Rectal smooth muscle tissue (tissue), 1 donor: ENCODE data around the gene HAGH.

Experiments
- H3K27ac ChIP-seq: one replicate; pipeline ENCODE4 v1.7.0; 2013; ENCODE audit warnings: low read depth, low read length, inconsistent platforms
- H3K27me3 ChIP-seq: one replicate; pipeline ENCODE4 v1.7.0; 2013; ENCODE audit warnings: low read length; ENCODE audit not compliant: control insufficient read depth, insufficient read depth
- H3K36me3 ChIP-seq: one replicate; pipeline ENCODE4 v1.7.0; 2013; ENCODE audit warnings: low read length; ENCODE audit not compliant: control insufficient read depth, insufficient read depth
- H3K4me1 ChIP-seq: one replicate; pipeline ENCODE4 v1.7.0; 2013; ENCODE audit warnings: low read length; ENCODE audit not compliant: control insufficient read depth, insufficient read depth
- H3K4me3 ChIP-seq: one replicate; pipeline ENCODE4 v1.7.0; 2013; ENCODE audit warnings: low read length
- H3K9ac ChIP-seq: one replicate; pipeline ENCODE4 v1.7.0; 2013; ENCODE audit warnings: low read length

HAGH gene

DNA sequence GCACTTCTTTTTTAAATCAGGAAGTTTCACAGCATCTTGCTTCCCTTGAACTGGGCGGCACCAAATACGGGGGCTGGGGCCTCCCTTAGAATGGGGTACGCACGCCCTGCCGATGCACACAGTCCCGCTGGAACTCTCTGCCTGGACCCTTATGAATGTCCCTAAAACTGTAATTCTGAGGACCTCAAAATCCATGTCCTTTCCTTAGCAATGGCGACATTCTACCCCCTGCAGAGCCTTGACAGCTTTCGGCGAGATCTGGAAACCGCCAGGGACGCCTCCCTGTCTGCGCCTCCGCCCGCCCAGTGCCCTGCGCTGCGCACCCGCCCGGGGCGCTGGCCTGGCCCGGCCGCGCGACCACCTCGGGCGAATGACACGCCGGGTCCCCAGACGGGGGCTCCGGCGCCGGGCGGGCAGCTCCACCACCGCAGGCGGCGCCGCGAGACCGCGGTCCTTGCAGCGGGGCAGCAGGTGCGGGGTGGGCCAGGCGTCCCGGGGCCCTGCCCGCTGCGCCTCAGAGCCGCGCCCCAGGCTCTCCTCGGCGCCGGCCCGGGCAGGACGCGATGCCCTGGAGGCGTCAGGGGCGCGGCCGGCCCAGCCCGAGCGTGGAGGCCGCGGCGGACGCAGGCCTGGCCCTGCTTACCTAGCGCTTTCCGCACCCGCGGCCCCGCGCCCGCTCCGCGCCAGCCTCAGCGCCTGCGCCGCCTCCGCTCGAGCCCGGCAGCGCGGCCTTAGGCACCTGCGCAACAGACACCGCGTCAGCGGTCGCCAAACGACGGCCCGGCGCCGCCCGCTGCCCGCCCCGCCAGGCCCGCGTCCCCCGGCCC is 548 bp downstream of the HAGH start:
- Histone ChIP-seq H3K9ac (peak overlapping the region; percentile 47), H3K27me3 (no peaks in the 10 kb centered on the region), H3K27ac (peak overlapping the region; percentile 74), H3K36me3 (peaks cover 6% of the 10 kb centered on the region), H3K4me1 (peaks cover 16% of the 10 kb centered on the region), H3K4me3 (peak overlapping the region; percentile 87)

DNA sequence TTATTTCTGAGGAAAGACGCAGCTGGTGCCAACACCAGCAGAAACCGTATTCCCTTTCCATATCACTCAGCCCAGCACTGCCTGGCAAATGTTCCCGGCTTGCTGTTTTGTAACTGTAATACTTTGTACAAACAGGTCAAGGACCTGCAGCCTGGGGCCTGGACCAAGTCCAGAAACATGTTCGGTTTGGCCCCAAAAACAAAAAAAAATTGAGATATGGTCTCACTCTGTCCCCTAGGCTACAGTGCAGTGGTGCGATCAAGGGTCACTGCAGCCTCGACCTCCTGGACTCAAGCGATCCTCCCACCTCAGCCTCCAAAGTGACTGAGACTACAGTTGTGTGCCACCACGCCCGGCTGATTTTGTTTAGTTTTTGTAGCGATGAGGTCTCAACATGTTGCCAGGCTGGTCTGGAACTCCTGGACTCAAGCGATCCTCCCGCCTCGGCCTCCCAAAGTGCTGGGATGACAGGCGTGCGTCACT is 1.2 kb downstream of the HAGH start:
- Histone ChIP-seq H3K27me3 (no peaks in the 10 kb centered on the region), H3K4me3 (peak overlapping the region; percentile 87), H3K27ac (peak overlapping the region; percentile 74), H3K4me1 (peaks cover 16% of the 10 kb centered on the region), H3K36me3 (peaks cover 6% of the 10 kb centered on the region), H3K9ac (no peak overlapping the region)

DNA sequence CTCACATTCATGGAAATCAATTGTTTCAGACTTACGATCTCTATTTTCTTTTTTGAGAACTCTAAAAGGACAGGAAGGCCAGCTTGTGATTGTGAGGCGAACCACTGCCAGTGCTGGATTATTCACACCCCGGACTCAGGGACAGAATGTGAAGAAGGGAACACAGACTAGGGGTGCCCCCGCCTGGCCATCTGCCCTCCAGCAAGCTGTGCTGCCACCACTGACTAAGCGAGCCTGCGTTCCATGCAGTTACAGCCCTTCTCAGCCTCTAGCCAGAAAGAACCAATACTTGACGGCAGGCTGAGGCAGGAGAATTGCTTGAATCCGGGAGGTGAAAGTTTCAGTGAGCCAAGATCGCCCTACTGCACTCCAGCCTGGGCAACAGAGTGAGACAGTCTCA is 2.8 kb downstream of the HAGH start:
- H3K4me1 ChIP-seq = peaks cover 11% of the 10 kb centered on the region
- H3K27ac ChIP-seq = no peak overlapping the region
- peaks cover 7% of the 10 kb centered on the region for H3K36me3 ChIP-seq
- no peak overlapping the region for H3K4me3 ChIP-seq
- no peak overlapping the region for H3K9ac ChIP-seq
- H3K27me3 ChIP-seq = no peaks in the 10 kb centered on the region

DNA sequence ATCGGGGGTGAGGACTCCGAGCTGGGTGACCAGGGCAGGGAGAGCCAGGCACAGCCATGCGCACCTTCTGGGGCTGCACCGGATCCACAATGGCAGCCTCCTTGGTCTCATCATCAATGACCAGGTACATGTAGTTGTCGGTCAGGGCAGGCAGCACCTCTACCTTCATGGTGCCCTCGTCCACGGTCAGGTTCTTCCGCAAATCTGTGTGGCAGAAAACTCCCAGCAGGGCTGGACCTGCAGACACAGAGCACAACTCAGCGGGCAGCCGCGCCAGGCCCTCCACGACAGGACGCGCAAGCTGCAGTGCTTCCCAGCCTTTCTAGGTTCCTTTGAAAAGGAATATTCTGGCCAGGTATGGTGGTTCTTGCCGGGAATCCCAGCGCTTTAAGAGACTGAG is 3.8 kb downstream of the HAGH start:
- H3K27ac ChIP-seq = no peak overlapping the region
- H3K36me3 ChIP-seq = peaks cover 16% of the 10 kb centered on the region
- peaks cover 10% of the 10 kb centered on the region for H3K4me1 ChIP-seq
- no peak overlapping the region for H3K9ac ChIP-seq
- H3K4me3 ChIP-seq = no peak overlapping the region
- H3K27me3 ChIP-seq = no peaks in the 10 kb centered on the region

DNA sequence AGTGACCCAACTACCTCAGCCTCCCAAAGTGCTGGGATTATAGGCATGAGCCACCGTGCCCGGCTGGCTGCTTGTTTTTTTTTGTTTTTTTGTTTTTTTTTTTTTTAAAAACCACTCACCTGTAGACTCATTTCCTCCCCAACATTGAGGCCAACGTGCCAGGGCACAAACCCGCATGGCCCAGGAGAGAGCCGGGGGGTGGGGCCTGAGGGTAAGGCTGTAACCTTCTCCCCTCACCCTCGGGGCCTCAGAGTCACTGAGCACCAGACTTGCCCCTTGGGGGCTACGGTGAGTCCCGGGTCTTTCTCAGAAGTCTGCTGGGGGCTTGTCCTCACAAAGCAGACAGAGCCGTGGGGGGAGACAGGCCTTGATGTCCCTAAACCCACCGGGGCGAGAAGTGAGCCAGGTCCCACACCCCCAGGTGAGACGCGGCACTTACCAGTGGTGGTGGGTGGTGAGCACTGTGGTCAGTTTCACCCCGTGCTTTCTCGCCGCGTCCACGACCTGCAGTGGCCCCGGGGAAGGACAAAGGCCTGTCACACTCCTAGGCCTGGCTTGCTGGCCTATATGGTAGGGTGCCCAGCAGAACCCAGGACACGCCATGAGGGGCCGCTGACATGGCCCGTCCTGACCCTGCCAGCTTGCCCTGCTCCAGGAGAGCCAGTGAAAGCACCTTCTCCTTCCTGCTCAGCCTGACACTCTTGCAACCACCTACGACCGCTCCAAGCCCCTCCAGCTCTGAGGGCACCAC is 4.6 kb downstream of the HAGH start:
- Histone ChIP-seq H3K36me3 (peaks cover 23% of the 10 kb centered on the region), H3K4me1 (peaks cover 8% of the 10 kb centered on the region), H3K27me3 (no peaks in the 10 kb centered on the region), H3K9ac (no peak overlapping the region), H3K27ac (no peak overlapping the region), H3K4me3 (no peak overlapping the region)

DNA sequence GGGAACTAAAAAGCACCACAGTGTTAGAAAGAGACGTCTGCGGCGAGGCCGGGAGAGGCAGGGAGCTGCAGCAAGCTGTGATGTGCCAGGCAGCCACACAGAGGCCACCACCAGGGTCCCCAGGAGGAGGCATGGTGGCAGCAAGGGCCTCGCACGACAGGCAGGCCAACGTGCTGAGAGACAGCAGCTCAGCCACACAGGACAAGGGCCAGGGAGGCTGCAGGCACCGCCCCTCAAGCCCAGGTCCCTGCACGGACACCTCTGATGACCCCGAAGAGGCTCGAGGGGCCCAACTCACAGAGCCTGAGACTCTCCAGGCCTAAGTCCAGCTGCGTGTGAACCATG is 5.7 kb downstream of the HAGH start:
- Histone ChIP-seq H3K4me3 (no peak overlapping the region), H3K36me3 (peaks cover 28% of the 10 kb centered on the region), H3K27me3 (no peaks in the 10 kb centered on the region), H3K4me1 (peaks cover 8% of the 10 kb centered on the region), H3K9ac (no peak overlapping the region), H3K27ac (no peak overlapping the region)

DNA sequence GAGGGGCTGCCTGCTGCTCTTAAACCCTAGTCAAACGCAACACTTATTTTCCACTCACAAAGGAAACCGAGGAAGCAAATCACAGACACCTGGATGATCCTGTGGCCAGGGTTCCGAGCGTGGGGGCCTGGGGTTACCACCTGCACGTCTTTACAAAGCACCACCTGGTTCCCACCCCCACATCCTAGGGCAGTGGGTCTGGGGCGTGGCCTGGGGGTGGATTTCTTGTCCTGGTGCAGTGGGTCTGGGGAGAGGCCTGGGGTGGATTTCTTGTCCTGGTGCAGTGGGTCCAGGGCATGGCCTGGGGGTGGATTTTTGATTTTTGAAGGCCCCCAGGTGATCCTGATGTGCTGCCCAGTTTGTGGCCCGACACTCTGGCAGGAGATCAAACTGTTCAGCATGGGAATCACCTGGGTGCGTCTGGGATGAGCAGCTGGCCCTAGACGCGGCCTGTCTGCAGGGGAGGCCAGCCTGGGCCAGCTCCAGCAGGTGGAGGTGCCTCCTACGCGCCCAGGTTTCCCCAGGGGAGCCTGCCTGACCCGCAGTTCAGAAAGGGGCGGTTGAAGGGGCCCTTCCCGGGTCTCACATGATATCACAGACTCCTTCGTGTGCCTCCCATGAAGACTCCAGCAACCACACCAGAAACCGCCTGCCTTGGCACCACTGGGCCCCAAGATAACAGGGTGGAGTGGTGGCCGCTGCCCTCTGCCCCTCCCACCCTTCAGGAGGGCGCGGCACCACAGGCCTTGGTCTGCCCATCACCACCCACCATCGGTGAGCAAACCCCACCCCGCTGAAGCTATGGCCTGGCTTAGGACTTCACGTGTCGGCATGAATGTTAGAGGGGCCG is 6.3 kb downstream of the HAGH start:
- H3K27ac ChIP-seq = no peak overlapping the region
- H3K9ac ChIP-seq = no peak overlapping the region
- H3K4me3 ChIP-seq = no peak overlapping the region
- H3K27me3 ChIP-seq = no peaks in the 10 kb centered on the region
- H3K4me1 ChIP-seq = peaks cover 3% of the 10 kb centered on the region
- peaks cover 28% of the 10 kb centered on the region for H3K36me3 ChIP-seq

DNA sequence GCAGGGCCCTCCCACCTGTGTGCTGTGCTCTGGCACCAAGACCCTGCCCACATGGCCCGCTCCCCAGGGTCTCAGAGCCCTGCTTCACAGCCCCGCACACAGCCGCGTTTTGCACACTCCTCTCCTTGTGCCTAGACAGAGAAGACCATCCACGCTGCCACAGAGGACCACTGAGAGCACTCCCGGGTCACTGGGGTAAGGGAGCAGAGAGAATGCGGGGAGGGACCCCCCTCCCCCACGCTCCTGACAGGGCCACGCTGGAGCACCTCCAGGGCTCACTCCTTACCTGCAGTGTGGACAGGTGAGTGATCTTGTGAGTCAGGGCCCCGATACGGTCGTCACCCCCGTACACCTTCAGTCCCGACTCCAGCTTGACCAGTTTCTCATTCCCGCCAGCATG is 7.0 kb downstream of the HAGH start:
- Histone ChIP-seq H3K9ac (no peak overlapping the region), H3K4me1 (no peaks in the 10 kb centered on the region), H3K36me3 (peaks cover 28% of the 10 kb centered on the region), H3K4me3 (no peak overlapping the region), H3K27me3 (no peaks in the 10 kb centered on the region), H3K27ac (no peak overlapping the region)

DNA sequence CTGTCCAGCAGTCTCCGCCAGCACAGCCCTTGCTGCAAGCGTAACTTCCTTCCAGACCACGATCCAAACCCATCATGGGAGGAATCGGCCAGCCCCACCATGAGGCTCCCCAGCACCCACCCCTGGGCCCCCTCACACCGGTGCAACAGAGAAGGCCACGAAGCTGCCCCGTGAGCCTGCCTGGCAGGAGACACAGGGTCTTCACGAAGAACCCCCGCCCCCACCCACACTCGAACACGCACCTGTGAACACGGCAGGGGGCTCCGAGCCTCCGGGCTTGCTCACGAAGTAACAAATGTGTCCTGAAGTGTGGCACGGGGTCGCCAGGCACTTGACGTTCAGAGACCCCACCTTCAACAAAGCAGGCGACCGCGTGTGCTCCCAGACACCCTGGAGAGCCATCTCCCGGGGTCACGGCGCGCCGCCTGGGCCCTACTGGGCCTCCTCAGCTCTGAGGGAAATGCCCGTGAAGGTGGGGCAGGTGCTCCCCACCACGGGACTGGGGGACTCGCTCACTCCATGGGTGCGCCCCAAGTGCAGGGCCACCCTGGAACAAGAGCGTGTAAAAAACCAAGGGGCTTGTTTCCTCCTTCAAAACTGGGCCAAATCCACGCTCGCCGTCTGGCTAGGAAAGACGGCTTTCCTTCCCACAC is 7.6 kb downstream of the HAGH start:
- Histone ChIP-seq H3K4me1 (no peaks in the 10 kb centered on the region), H3K27me3 (no peaks in the 10 kb centered on the region), H3K27ac (no peak overlapping the region), H3K36me3 (peaks cover 28% of the 10 kb centered on the region), H3K9ac (no peak overlapping the region), H3K4me3 (no peak overlapping the region)

DNA sequence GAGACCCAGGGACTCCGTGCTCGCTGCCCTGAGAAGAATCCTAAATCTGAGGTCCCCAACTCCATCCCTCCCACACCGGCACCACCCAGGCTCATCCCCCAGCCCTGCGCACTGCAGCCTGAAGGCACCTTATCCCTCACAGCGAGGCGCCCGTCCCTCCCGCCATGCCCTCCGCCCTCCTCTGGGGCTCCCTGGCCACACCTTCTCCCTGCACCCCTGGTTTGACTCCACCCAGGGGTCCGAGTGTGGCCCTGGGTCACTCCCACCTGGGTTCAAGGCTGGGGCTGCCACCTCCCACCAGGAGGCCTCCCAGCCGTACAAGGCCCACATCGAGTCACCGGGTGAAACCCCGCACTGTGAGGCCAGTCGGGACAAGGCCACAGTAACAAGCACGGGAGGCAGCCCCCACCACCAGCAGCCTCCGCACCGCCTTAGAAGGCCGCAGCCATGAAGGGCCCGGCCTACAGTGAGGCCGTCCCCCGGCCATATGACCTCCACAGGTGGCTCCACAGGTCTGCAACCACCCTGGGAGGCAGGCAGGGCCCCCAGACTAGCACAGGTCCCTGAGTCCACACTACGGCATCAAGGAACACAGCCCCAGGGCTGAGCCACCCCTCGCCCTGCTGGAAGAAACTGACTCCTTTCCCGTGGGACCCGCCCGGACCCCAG is 8.3 kb downstream of the HAGH start:
- Histone ChIP-seq H3K4me3 (no peak overlapping the region), H3K36me3 (peaks cover 28% of the 10 kb centered on the region), H3K27ac (no peak overlapping the region), H3K27me3 (no peaks in the 10 kb centered on the region), H3K9ac (no peak overlapping the region), H3K4me1 (no peaks in the 10 kb centered on the region)

DNA sequence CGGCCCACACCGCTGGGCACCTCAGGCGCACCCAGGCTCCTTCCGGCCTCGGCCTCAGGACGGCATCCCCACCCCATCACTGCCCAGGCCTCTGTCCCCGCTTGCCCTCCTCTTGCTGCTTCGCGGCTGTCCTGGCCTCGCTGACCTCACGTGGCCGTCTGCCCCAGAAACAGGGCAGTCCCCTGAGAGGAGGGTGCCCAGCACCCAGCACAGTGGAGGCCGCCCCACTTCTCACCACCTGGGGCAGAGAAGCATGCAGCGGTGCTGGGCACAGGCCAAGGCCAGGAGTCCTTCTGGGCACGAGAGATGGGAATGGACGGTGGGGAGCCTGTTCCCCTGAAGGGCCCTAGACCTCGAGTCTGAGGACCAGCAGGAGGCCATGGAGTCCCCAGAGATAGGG is 8.9 kb downstream of the HAGH start:
- no peaks in the 10 kb centered on the region for H3K4me1 ChIP-seq
- H3K36me3 ChIP-seq = peaks cover 28% of the 10 kb centered on the region
- no peak overlapping the region for H3K4me3 ChIP-seq
- H3K27ac ChIP-seq = no peak overlapping the region
- H3K27me3 ChIP-seq = no peaks in the 10 kb centered on the region
- no peak overlapping the region for H3K9ac ChIP-seq
